ENCODE data around the gene SF3B6.

DNA sequence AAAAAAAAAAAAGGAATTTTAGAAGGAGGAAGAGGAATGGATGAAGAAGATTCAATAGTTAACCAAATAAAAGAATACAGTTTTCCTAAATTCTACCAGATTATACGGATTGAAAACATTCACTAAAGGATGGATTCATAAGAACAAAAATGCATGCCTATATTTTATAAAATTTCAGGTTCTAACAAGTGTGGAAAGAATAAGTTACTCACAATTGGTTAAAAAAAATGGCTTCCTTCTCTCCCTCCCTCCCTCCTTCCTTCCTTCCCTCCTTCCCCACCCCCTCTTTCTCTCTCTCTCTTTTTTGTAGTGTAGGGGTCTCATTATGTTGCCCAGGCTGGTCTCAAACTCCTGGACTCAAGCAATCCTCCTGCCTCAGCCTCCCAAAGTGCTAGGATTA is 10.1 kb upstream of the SF3B6 start:
- TF ChIP-seq POLR2A (IDR thresholded peaks at IDR 0.05) (no peak), CTCF (IDR thresholded peaks at IDR 0.05 in 8 of 11, conservative IDR thresholded peaks at IDR 0.05 in 3 of 11) (no peak)
